PC-9 (cell line): Measurements from ENCODE around the gene SYT10. TPM values are rescaled to one million over a fixed set of nuclear protein-coding genes. Genes with fewer than 3 reads are reported as not detected.

Experiments used
- Bru-seq: library from RNA; stranded (reverse); fragments of 400-500 nt; gene quantifications from one replicate; lab custom pipeline; 2021; lab: Mats Ljungman, UMichigan
- BruChase-seq, 2 experiments: library from RNA; stranded (reverse); fragments of 400-500 nt; gene quantifications; one replicate each; lab custom pipeline; 2021; lab: Mats Ljungman, UMichigan
- BruUV-seq: library from RNA; stranded (reverse); fragments of 400-500 nt; replicated peaks from 2 replicates; lab custom pipeline; 2021; lab: Mats Ljungman, UMichigan
- CTCF ChIA-PET: fragments of 300-600 bp; sonication (Branson Sonifier 250); formaldehyde crosslinking; loops from one replicate; lab custom pipeline; 2022; ENCODE audit warnings: antibody characterized with exemption; lab: Charles Lee
- POLR2A ChIA-PET: fragments of 300-600 bp; sonication (Branson Sonifier 250); formaldehyde crosslinking; loops from one replicate; lab custom pipeline; 2022; ENCODE audit warnings: antibody characterized with exemption; ENCODE audit not compliant: unreplicated experiment; lab: Charles Lee
- DNase-seq, 2 experiments: peaks; one replicate each; pipeline versions ENCODE4 v3.0.0 to v3.0.0-alpha.2; 2015 to 2022; ENCODE audit warnings: mixed read lengths in 1 of 2
- H2AFZ ChIP-seq: fragments of 200-600 bp; sonication (generic); 2 replicates; pipeline ENCODE4 v1.8.1; 2017; ENCODE audit warnings: antibody characterized with exemption
- H3F3A ChIP-seq: fragments of 200-600 bp; sonication (generic); 2 replicates; pipeline ENCODE4 v1.8.1; 2017; ENCODE audit warnings: antibody characterized with exemption, mild to moderate bottlenecking, low read depth; ENCODE audit not compliant: insufficient read depth
- H3K27ac ChIP-seq: fragments of 200-600 bp; sonication (generic); 2 replicates; pipeline ENCODE4 v1.6.1; 2016; ENCODE audit warnings: mixed run types
- H3K27me3 ChIP-seq: fragments of 200-600 bp; sonication (generic); 2 replicates; pipeline ENCODE4 v1.6.1; 2016; ENCODE audit warnings: low read depth, mixed run types; ENCODE audit not compliant: insufficient read depth
- H3K36me3 ChIP-seq: fragments of 200-600 bp; sonication (generic); 2 replicates; pipeline ENCODE4 v1.6.1; 2016; ENCODE audit warnings: low read depth, mixed run types
- H3K4me1 ChIP-seq: fragments of 200-600 bp; sonication (generic); replicated peaks from 2 replicates; pipeline ENCODE4 v1.6.1; 2016; ENCODE audit warnings: mixed run types; ENCODE audit not compliant: insufficient read depth
- H3K4me2 ChIP-seq: fragments of 200-600 bp; sonication (generic); 2 replicates; pipeline ENCODE4 v1.6.1; 2017; ENCODE audit warnings: mixed run types
- H3K4me3 ChIP-seq: fragments of 200-600 bp; sonication (generic); 2 replicates; pipeline ENCODE4 v1.6.1; 2016; ENCODE audit warnings: mixed run types
- H3K79me2 ChIP-seq: fragments of 200-600 bp; sonication (generic); 2 replicates; pipeline ENCODE4 v1.6.1; 2017; ENCODE audit warnings: low read depth, mixed run types
- H3K9me2 ChIP-seq: fragments of 200-600 bp; sonication (generic); 2 replicates; pipeline ENCODE4 v1.8.1; 2017; ENCODE audit warnings: mild to moderate bottlenecking; ENCODE audit not compliant: insufficient read depth
- H3K9me3 ChIP-seq: fragments of 200-600 bp; sonication (generic); 2 replicates; pipeline ENCODE4 v1.8.1; 2016; ENCODE audit warnings: low read depth; ENCODE audit not compliant: insufficient read depth
- H4K20me1 ChIP-seq: fragments of 200-600 bp; sonication (generic); 2 replicates; pipeline ENCODE4 v1.8.1; 2017; ENCODE audit not compliant: insufficient read depth
- EZH2 ChIP-seq: fragments of 200-600 bp; sonication (generic); IDR thresholded peaks from 2 replicates; pipeline ENCODE4 v1.8.0; 2017; ENCODE audit warnings: antibody characterized with exemption, low read depth
- intact Hi-C: fragments of 100-400 bp; cut with micrococcal nuclease; formaldehyde crosslinking; loops from one replicate; pipeline ENCODE4 v1.10.0; 2022; ENCODE audit not compliant: unreplicated experiment
- long read RNA-seq: library from polyadenylated mRNA; stranded (forward); transcript quantifications from one replicate; pipeline ENCODE4 v2.0.0, GENCODE V29; 2022
- total RNA-seq: library from RNA; stranded (reverse); gene quantifications from 2 replicates; pipeline ENCODE4 v1.2.3, GENCODE V29; 2021
- TF ChIP-seq, protein P1 (sequence below): fragments of 200-600 bp; sonication (generic); conservative IDR thresholded peaks from 2 replicates; pipeline ENCODE4 v1.6.1; 2017; ENCODE audit warnings: mixed run types, antibody characterized with exemption, mild to moderate bottlenecking, moderate library complexity

Gene SYT10
- total RNA-seq (not detected in 2 replicates), Bru-seq, nascent RNA (not detected), BruChase-seq, experiment 1, labeled RNA remaining after a 2-hour chase (not detected), BruChase-seq, experiment 2, labeled RNA remaining after a 6-hour chase (not detected)
- long read RNA-seq: 0 reads

GRCh38 chr12:33439587-33440011 is at the start of gene SYT10:
TSS of gene SYT10 (minus strand) at chr12:33439819. CDS start at chr12:33439522, 297 bp downstream.
- no peaks in the 10 kb centered on the region for H3K9me2 ChIP-seq
- BruUV-seq: no TSS peak
- no peaks in the 10 kb centered on the region for H3K4me1 ChIP-seq
- H3K4me3 ChIP-seq: no peak within 1 kb of the TSS
- CTCF ChIA-PET: no interaction called here
- H3K4me2 ChIP-seq: no peak within 1 kb of the TSS
- H2AFZ ChIP-seq: no peak within 1 kb of the TSS
- peaks cover 13% of the 10 kb centered on the region; the same call in 1 of the 2 replicates for H3K9me3 ChIP-seq
- no peak within 1 kb of the TSS for H3K27ac ChIP-seq
- H3K79me2 ChIP-seq: no peaks in the 10 kb centered on the region
- POLR2A ChIA-PET: no interaction called here
- no peaks in the 10 kb centered on the region for H3K36me3 ChIP-seq
- H3K27me3 ChIP-seq: no peaks in the 10 kb centered on the region
- no peak for TF ChIP-seq EZH2
- TF ChIP-seq, protein P1, sequence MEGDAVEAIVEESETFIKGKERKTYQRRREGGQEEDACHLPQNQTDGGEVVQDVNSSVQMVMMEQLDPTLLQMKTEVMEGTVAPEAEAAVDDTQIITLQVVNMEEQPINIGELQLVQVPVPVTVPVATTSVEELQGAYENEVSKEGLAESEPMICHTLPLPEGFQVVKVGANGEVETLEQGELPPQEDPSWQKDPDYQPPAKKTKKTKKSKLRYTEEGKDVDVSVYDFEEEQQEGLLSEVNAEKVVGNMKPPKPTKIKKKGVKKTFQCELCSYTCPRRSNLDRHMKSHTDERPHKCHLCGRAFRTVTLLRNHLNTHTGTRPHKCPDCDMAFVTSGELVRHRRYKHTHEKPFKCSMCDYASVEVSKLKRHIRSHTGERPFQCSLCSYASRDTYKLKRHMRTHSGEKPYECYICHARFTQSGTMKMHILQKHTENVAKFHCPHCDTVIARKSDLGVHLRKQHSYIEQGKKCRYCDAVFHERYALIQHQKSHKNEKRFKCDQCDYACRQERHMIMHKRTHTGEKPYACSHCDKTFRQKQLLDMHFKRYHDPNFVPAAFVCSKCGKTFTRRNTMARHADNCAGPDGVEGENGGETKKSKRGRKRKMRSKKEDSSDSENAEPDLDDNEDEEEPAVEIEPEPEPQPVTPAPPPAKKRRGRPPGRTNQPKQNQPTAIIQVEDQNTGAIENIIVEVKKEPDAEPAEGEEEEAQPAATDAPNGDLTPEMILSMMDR: no peak
- intact Hi-C loops: no loop called here
- no peaks in the 10 kb centered on the region for H3F3A ChIP-seq
- no peak for DNase-seq
- H4K20me1 ChIP-seq: no peaks in the 10 kb centered on the region

- no peaks in the 10 kb centered on the region for H4K20me1 ChIP-seq
- peak overlapping the region; percentile 56; the same call in 1 of the 2 replicates for H2AFZ ChIP-seq
- no peak overlapping the region for H3K4me3 ChIP-seq
- H3K27me3 ChIP-seq: no peaks in the 10 kb centered on the region
- peaks cover 19% of the 10 kb centered on the region for H3K4me1 ChIP-seq
- intact Hi-C loops: no loop called here
- no TSS peak for BruUV-seq
- ChIA-PET CTCF (no interaction called here), POLR2A (no interaction called here)
- peak in 1 of 2 experiments; percentile 77 for DNase-seq
- H3K9me3 ChIP-seq: no peaks in the 10 kb centered on the region; the same call in 1 of the 2 replicates
- peak overlapping the region; percentile 11; the same call in 1 of the 2 replicates for H3K27ac ChIP-seq
- H3K36me3 ChIP-seq: no peaks in the 10 kb centered on the region
- H3K9me2 ChIP-seq: no peaks in the 10 kb centered on the region
- no peak for TF ChIP-seq EZH2
- TF ChIP-seq, protein P1: no peak
- H3F3A ChIP-seq: no peaks in the 10 kb centered on the region
- no peaks in the 10 kb centered on the region for H3K79me2 ChIP-seq
- no peak overlapping the region for H3K4me2 ChIP-seq
Observed at GRCh38 chr12:33488036-33488435, 48.4 kb upstream of the SYT10 start.

DNA sequence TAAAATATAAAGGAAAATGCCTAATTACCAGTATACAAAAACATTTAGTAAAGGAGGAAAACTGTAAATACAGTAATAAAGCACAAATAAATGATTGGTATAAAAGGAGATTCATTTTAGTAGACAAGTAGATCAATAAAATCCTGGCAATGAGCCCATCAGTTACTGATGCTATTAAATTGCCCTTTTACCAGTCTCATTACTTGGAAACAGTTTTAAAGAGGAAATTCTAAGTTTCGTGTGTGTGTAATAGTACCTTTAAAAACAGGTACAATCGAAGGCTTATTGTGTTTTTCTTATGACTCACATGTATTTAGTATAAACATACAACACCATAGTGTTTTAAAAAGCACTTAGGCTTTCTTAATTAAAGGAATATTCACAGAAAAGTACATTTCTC is 46.4 kb upstream of the SYT10 start:
- BruUV-seq: no TSS peak
- Histone ChIP-seq H2AFZ (no peak overlapping the region), H3K4me1 (peaks cover 19% of the 10 kb centered on the region), H4K20me1 (no peaks in the 10 kb centered on the region), H3K79me2 (no peaks in the 10 kb centered on the region), H3K27ac (no peak overlapping the region), H3F3A (no peaks in the 10 kb centered on the region), H3K4me3 (no peak overlapping the region), H3K4me2 (no peak overlapping the region), H3K9me3 (no peaks in the 10 kb centered on the region), H3K9me2 (no peaks in the 10 kb centered on the region), H3K36me3 (no peaks in the 10 kb centered on the region), H3K27me3 (no peaks in the 10 kb centered on the region)
- CTCF ChIA-PET: no interaction called here
- intact Hi-C loops: no loop called here
- no peak for DNase-seq
- TF ChIP-seq EZH2: no peak
- TF ChIP-seq, protein P1: no peak
- POLR2A ChIA-PET: no interaction called here
